AG10803 (cell line): ENCODE measurements around the gene CLRN1.
A peak's percentile ranks its signal among the peaks of the same experiment; 100 is the strongest.

ENCODE experiments used
- DNase-seq: peaks from one replicate; pipeline ENCODE4 v3.0.0; 2010; ENCODE audit warnings: low read depth
- H3K4me3 ChIP-seq: 2 replicates; pipeline ENCODE4 v1.5.1; 2011; ENCODE audit warnings: mild to moderate bottlenecking, low read length, control low read depth
- CTCF ChIP-seq: conservative IDR thresholded peaks from 2 replicates; pipeline ENCODE4 v1.5.1; 2011; ENCODE audit warnings: mild to moderate bottlenecking, low read length, control low read depth, inconsistent platforms

The CLRN1 gene

GRCh38 chr3:150890295-150890694 is 82.2 kb downstream of the CLRN1 start:
- TF ChIP-seq CTCF = no peak
- peak; percentile 60 for DNase-seq
- no peak overlapping the region for H3K4me3 ChIP-seq

- DNase-seq = no peak
- H3K4me3 ChIP-seq = no peak overlapping the region
- no peak for TF ChIP-seq CTCF
Observed at GRCh38 chr3:150889106-150889505, 83.4 kb downstream of the CLRN1 start.

GRCh38 chr3:150887031-150887430 is 85.5 kb downstream of the CLRN1 start:
- TF ChIP-seq CTCF = no peak
- no peak overlapping the region for H3K4me3 ChIP-seq
- no peak for DNase-seq

GRCh38 chr3:150885535-150885934 is 87.0 kb downstream of the CLRN1 start:
- no peak for TF ChIP-seq CTCF
- DNase-seq = no peak
- no peak overlapping the region for H3K4me3 ChIP-seq

GRCh38 chr3:150878996-150879575 is 93.4 kb downstream of the CLRN1 start:
- no peak overlapping the region for H3K4me3 ChIP-seq
- no peak for TF ChIP-seq CTCF
- no peak for DNase-seq

GRCh38 chr3:150878290-150878689 is 94.2 kb downstream of the CLRN1 start:
- H3K4me3 ChIP-seq = no peak overlapping the region
- TF ChIP-seq CTCF = no peak
- no peak for DNase-seq

GRCh38 chr3:150877303-150877702 is 95.2 kb downstream of the CLRN1 start:
- no peak for TF ChIP-seq CTCF
- no peak for DNase-seq
- H3K4me3 ChIP-seq = no peak overlapping the region
